ENCODE data around the gene BRSK1.

Gene BRSK1

GRCh38 chr19:55279340-55279739 lies 4.5 kb upstream of the BRSK1 start:
- CTCF ChIA-PET = interaction anchor here (0.6 kb wide), 1 partner anchor 1303 kb away, joined by 4 read pairs; no protein-coding TSS in a partner anchor
- DNase-seq (ENCODE audit: extremely low spot score) = no peak
- POLR2A ChIA-PET = interaction anchor here (1.8 to 3.5 kb wide), 2 partner anchors 20 to 128 kb away, joined by 9 to 34 read pairs; partner anchors contain the start of genes PPP6R1 and UBE2S
- no peak for TF ChIP-seq TARDBP (IDR thresholded peaks at IDR 0.05)
- no peak for TF ChIP-seq L3MBTL2 (conservative IDR thresholded peaks at IDR 0.05)
- no peak for TF ChIP-seq LEF1 (IDR thresholded peaks at IDR 0.05; ENCODE audit: borderline replicate concordance)
- TF ChIP-seq SP1 (IDR thresholded peaks at IDR 0.05) = no peak
- TF ChIP-seq FOXM1 (IDR thresholded peaks at IDR 0.05; ENCODE audit: borderline replicate concordance) = no peak
- no peak for TF ChIP-seq FOXK2 (IDR thresholded peaks at IDR 0.05)
- no peak for TF ChIP-seq BHLHE40 (IDR thresholded peaks at IDR 0.05; ENCODE audit: borderline replicate concordance)
- no peak for TF ChIP-seq PKNOX1 (IDR thresholded peaks at IDR 0.05)

DNA sequence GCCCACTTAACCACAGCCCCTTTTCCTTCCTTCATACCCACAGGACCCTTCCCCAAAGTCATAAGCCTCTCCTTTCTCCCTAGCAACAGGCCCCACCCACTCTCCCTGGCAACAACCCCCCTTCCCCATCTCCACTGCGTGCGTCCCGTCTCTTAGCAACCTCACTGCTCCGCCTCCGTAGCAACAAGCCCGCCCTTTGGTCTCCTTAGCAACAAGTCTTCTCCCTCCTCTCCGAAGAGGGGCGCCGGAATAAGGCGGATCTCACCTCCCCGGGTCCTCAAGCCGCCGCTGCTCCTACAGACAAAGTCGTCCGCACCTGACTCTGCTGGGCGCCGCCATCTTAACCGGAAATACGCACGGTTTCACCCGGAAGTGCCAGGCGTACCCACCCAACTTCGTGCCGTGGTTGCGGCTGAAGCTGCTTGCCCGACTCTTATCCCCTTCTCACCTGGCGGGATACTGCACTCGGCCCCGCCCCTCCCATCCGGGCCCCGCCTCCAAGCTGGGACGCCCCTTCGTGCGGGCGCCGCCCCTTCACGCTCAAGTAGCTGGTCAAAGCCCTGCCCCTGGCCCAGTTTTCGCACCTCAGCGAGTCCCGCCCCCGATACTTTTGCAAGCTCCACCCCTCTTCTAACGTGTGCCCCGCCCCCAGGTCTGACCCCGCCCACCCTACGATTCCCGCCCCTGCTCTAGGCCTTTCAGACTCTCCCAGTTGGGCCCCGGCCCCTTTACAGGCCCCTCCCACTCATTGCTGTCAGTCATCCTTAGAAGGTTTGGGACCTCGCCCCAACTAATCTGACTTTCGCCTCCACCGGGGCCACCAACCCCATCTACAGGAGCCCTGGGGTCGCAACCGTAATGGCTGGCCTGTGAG lies 3.8 kb upstream of the BRSK1 start, which contains the start of gene HSPBP1:
TSS of gene HSPBP1 (minus strand) at position 341 of the 874 bp plus-strand sequence. CDS start 502 bp downstream, outside the sequence.
- ChIA-PET CTCF (interaction anchor here (1.0 kb wide), 1 partner anchor 120 kb away, joined by 4 read pairs; no protein-coding TSS in a partner anchor), POLR2A (interaction anchor here (0.6 to 3.5 kb wide), 7 partner anchors 21 to 182 kb away, joined by 3 to 34 read pairs (median 3); partner anchors contain the start of genes ISOC2, KMT5C, PPP6R1 and UBE2S)
- peak; percentile 97 for DNase-seq (ENCODE audit: extremely low spot score)
- TF ChIP-seq SUZ12 (IDR thresholded peaks at IDR 0.05) = no peak
- TF ChIP-seq PKNOX1 (IDR thresholded peaks at IDR 0.05) = peak; percentile 96
- TF ChIP-seq ELF4 (IDR thresholded peaks at IDR 0.05) = peak; percentile 77

DNA sequence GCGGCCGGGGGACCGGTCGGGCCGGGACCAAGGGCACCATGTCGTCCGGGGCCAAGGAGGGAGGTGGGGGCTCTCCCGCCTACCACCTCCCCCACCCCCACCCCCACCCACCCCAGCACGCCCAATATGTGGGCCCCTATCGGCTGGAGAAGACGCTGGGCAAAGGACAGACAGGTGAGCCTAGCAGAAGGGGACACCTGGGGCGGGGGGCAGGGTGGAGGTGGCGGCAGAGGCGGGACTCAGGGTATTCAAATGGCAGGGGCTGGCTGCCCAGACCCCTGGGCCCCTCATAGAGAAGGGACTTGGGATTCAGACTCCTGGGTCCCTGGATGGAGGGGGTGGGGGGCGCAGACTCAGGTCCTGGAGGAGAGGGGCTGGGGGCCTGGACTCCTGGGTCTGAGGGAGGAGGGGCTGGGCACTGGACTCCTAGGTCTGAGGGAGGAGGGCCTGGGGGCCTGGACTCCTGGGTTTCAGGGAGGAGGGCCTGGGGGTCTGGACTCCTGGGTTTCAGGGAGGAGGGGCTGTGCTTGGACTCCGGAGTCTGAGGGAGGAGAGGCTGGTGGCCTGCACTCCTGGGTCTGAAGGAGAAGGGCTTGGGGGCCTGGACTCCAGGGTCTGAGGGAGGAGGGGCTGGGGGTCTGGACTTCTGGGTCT lies 735 bp downstream of the BRSK1 start:
- POLR2A ChIA-PET = interaction anchor here (1.9 kb wide), 1 partner anchor 25 kb away, joined by 7 read pairs; the partner anchor contains the start of gene PPP6R1
- DNase-seq (ENCODE audit: extremely low spot score) = no peak
- TF ChIP-seq FOXM1 (IDR thresholded peaks at IDR 0.05; ENCODE audit: borderline replicate concordance) (no peak), PKNOX1 (IDR thresholded peaks at IDR 0.05) (no peak), L3MBTL2 (conservative IDR thresholded peaks at IDR 0.05) (no peak), ELF4 (IDR thresholded peaks at IDR 0.05) (no peak), CTBP1 (IDR thresholded peaks at IDR 0.05; ENCODE audit: borderline replicate concordance) (no peak), FOXA1 (IDR thresholded peaks at IDR 0.05) (no peak), NFRKB (IDR thresholded peaks at IDR 0.05) (no peak)
- CTCF ChIA-PET = no interaction called here

DNA sequence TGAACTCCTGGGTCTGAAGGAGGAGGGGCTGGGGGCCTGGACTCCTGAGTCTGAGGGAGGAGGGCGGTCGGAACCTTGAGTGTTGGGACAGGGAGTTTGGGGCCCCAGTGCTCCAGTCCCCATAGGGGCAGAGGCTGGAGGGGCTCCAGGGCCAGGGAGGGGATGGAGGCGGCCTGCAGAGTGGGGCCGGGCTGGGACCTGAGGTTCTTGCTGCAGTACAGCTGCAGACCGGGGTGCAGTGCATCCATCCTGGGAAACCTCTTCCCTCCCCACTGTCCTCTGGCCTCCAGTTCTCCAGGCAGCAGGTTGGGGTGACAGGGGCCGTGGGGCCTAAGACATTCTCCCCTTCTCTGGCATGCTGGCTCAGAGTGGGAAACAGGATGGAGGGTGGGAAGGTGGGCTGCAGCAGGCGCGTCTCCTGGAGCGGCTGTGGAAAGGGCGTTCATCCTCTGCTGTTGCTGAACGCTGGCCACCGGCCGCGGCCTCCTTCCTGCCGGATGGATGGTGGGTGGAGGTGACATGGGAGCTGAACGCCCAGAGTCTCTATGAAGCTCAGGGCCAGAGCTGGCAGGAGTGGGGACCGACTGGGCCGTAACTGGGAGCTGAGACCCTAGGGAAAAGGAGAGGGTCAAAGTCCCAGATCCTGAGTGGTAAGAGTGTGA lies 1.6 kb downstream of the BRSK1 start:
- ChIA-PET CTCF (no interaction called here), POLR2A (no interaction called here)
- no peak for TF ChIP-seq SUZ12 (IDR thresholded peaks at IDR 0.05)
- no peak for TF ChIP-seq L3MBTL2 (conservative IDR thresholded peaks at IDR 0.05)
- no peak for TF ChIP-seq FOXK2 (IDR thresholded peaks at IDR 0.05)
- no peak for TF ChIP-seq ARNT (IDR thresholded peaks at IDR 0.05)
- no peak for TF ChIP-seq FOXM1 (IDR thresholded peaks at IDR 0.05; ENCODE audit: borderline replicate concordance)
- TF ChIP-seq LEF1 (IDR thresholded peaks at IDR 0.05; ENCODE audit: borderline replicate concordance) = no peak
- TF ChIP-seq BHLHE40 (IDR thresholded peaks at IDR 0.05; ENCODE audit: borderline replicate concordance) = no peak
- no peak for TF ChIP-seq ELF4 (IDR thresholded peaks at IDR 0.05)
- TF ChIP-seq ZNF384 (IDR thresholded peaks at IDR 0.05) = no peak
- TF ChIP-seq FOXA1 (IDR thresholded peaks at IDR 0.05) = no peak
- TF ChIP-seq NFRKB (IDR thresholded peaks at IDR 0.05) = no peak
- TF ChIP-seq SP1 (IDR thresholded peaks at IDR 0.05) = no peak
- TF ChIP-seq TARDBP (IDR thresholded peaks at IDR 0.05) = no peak
- TF ChIP-seq CTBP1 (IDR thresholded peaks at IDR 0.05; ENCODE audit: borderline replicate concordance) = no peak
- DNase-seq (ENCODE audit: extremely low spot score) = no peak

- TF ChIP-seq ARNT (IDR thresholded peaks at IDR 0.05) (no peak), LEF1 (IDR thresholded peaks at IDR 0.05; ENCODE audit: borderline replicate concordance) (no peak), FOXM1 (IDR thresholded peaks at IDR 0.05; ENCODE audit: borderline replicate concordance) (no peak), TARDBP (IDR thresholded peaks at IDR 0.05) (no peak), CTBP1 (IDR thresholded peaks at IDR 0.05; ENCODE audit: borderline replicate concordance) (no peak), SUZ12 (IDR thresholded peaks at IDR 0.05) (no peak), FOXK2 (IDR thresholded peaks at IDR 0.05) (no peak), L3MBTL2 (conservative IDR thresholded peaks at IDR 0.05) (no peak), BHLHE40 (IDR thresholded peaks at IDR 0.05; ENCODE audit: borderline replicate concordance) (no peak)
- DNase-seq (ENCODE audit: extremely low spot score) = no peak
- ChIA-PET POLR2A (no interaction called here), CTCF (interaction anchor here (0.9 to 1.1 kb wide), 2 partner anchors 14 to 132 kb away, joined by 3 read pairs; no protein-coding TSS in a partner anchor)
Observed at GRCh38 chr19:55287361-55288079, 3.7 kb downstream of the BRSK1 start.
